Midbrain (tissue), 1 donor: ENCODE data around the gene NR6A1.

ENCODE experiments used
- DNase-seq: peaks from one replicate; lab custom pipeline; 2025; lab: John Stamatoyannopoulos, UW

NR6A1 gene

GRCh38 chr9:124688238-124688904 is 82.7 kb downstream of the NR6A1 start:
- DNase-seq: no peak

DNA sequence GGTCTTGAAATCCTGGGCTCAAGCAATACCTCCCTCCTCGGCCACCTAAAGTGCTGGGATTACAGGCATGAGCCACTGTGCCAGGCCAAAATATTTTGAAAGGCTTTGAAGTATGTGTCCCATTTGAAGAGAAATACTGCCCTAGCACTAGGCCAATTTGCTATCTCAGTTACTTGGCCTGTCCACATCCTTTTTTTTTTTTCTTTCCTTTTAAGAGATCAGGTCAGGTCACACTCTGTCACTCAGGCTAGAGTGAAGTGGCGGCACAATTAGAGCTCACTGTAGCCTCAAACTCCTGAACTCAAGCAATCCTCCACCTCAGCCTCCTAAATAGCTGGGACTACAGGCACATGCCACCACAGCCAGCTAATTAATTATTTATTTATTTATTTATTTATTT is 84.2 kb downstream of the NR6A1 start:
- DNase-seq: no peak

- no peak for DNase-seq
Measured at GRCh38 chr9:124685217-124685616, 85.9 kb downstream of the NR6A1 start.

- DNase-seq: no peak
Measured at GRCh38 chr9:124684169-124684568, 86.9 kb downstream of the NR6A1 start.

GRCh38 chr9:124683043-124683442 is 88.1 kb downstream of the NR6A1 start:
- no peak for DNase-seq

DNA sequence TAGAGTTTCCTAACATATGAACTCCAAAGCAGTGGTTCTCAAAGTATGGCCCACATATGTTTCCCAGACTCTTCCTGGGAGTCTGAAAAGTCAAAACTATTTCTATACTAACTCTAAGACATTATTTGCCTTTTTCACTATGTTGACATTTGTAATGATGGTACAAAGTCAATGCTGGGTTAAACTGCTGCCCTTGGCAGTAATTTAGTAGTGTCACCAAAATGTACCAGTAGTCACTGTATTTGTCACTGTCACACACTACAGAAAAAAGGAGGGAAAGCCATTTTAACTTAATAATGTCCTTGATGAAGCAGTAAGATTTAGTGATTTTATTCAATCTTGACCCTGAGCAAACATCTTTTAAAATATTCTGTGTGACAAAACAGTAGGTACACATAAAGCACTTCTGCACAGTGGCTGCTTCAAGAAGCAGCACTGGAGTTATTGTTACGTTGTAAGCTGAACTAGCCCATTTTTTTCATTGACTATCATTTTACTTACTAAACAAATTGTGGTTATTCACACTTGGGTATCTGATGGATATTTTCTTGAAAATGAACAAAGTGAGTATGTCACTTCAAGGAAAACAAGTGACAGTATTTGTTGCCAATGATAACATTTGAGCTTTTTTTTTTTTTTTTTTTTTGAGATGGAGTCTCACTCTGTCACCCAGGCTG is 90.3 kb downstream of the NR6A1 start:
- no peak for DNase-seq

DNA sequence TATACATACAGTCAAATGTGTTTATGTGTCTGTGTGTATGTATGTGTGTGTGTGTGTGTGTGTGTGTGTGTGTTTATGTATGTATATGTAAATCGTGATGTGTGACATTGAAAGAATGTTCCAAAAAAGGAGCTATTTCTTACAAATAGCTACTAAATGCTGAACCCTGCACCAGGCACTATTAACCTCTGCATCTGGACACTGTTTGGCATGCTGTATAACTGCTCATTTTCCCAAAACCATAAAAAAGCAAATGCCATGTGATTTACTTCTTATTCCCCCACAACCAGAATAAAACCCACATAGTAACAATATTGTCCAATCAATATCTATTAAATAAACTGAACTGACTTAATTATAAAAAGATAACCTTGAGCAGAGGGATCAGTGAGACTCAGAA is 91.1 kb downstream of the NR6A1 start:
- DNase-seq: no peak

GRCh38 chr9:124676159-124676551 is 95.0 kb downstream of the NR6A1 start:
- DNase-seq: peak; percentile 11

GRCh38 chr9:124675261-124676158 is 95.6 kb downstream of the NR6A1 start:
- no peak for DNase-seq

DNA sequence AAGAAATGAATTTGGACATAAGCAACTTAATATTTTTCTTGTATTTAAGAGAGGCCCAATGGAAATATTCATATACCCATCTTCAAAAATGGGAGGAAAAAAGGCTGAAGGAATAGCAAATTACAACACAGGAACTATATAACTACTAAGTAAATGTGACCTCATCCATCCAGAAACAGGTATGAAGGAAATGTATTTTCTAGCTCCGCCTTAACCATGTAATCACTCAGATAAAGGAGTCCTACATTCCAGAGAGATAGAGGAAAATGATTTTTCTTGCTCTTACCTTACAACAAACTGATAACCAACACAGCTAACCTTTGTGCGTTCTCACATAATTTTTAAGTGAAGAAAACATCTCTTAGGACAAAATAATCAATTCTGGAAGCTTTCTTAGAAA is 96.5 kb downstream of the NR6A1 start:
- no peak for DNase-seq

DNA sequence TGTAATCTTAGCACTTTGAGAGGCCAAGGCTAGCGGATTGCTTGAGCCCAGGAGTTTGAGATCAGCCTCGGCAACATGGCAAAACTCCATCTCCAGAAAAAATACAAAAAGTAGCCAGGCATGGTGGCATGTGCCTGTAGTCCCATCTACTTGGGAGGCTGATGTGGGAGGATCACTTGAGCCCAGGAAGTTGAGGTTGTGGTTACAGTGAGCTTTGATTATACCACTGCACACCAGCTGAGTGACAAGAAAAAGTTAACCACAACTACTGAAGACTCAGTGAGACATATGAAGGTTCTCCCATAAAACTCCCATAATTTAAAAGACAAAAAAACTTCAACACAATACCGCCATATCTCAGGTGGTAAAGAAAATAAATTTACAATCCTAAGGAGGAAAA is 98.0 kb downstream of the NR6A1 start:
- no peak for DNase-seq

- DNase-seq: no peak
Measured at GRCh38 chr9:124671861-124672260, 99.2 kb downstream of the NR6A1 start.

DNA sequence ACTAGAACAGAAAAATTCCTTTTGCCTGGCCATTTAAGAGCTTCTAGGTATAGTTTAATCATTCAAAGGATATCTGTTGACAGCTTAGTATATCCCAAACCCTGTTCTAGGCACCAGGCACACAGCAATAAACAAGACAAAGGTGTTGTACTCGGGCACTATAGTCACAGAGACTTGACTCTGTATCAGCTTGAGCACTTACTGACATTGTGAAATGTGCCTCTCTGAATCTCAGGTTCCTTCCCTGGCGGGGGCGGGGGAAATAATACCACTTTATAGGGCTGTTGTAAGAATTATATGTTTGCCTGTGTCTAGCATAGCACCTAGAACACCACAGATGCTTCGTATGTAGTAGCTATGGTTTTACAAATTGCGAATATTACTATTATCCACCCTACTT is 104.5 kb downstream of the NR6A1 start:
- DNase-seq: no peak

DNA sequence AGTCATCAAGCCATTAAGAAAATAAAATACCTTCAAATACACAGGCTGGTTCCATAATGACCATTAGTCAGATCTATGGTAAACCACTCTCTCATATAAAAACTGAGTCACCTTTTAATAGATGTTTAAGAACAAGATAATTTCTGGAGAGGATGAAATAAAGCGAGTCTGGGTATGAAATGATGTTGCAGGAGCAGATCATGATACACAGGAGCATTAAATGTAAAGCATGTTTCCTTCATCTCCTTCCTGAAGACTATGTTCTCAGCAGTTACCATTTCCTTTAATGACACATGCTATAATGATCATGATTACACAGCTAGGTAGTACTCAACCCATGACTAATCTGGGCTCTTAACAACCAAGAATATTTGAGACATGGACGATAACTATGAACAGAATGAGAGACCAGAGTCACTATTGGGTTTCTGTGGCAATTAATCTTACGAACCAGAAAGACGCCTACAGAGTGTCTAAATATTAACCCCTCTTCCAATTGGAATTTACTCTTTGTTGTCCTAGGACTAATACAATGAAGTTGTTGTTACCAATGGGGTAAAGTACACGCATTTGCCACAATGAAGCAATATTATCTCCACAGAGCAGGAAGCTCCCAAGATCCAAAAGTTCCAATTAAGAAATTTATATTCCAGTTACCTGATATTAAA is 105.6 kb downstream of the NR6A1 start:
- no peak for DNase-seq

GRCh38 chr9:124664143-124664542 is 107.0 kb downstream of the NR6A1 start:
- no peak for DNase-seq

DNA sequence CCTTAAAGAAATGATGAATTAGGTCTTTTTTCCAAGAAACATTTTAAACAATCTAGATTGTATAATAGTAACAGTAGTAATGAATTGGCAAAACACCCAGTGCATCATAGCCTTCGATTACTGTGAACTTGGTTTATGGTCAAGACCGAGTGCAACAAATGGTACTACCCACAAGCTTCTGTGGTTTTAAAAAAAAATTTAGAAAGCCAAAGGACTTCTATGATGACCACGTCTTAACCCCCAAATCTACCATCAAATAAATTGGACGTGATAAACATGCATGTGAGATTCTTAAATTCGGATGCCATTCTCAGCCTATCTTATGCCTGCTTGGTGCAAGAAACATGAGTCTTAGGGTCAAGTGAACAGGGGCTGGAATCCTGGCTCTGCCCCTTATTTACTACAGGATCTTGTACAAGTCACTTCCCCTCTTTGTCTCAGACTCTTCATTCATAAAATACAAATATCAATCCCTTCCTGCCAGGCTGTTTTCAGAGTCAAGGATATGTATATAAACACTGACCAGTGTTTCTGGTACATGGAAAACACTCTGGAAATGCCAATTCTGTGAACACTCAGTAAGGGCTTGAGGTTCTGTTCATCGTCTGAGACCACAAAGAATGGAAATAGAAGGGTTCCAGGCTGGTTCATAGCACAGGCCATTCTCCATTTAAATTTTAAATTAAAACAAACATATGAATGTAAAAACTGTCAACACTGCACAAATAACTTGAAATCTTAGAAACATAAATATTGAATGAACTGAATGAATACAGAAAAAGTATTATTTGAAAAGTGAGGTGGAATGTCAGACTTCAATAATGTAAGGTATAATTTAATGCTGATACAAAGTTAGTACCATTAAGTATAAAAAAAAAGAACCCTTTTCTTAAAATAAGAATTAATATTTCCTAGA is 107.8 kb downstream of the NR6A1 start:
- no peak for DNase-seq

- DNase-seq: no peak
Measured at GRCh38 chr9:124662561-124662960, 108.5 kb downstream of the NR6A1 start.

DNA sequence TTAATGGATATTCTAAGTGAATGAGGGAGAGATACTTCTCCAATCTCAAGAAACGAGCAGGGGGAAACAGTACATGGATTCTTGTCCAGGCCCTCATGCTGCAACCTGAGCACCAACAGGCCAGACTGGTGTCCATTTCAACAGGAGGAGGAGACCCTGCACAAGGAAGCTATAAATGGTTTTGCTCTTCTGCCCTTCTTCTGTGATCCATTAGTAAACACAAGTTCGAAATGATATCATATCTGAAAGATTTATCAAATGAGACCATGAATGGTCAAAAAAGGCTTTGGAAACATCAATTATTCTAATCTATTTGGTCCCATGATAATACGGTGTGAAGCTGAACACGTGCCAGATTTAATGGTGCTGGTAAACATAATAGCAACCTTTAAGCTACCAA is 109.8 kb downstream of the NR6A1 start:
- no peak for DNase-seq

GRCh38 chr9:124660341-124660801 is 110.7 kb downstream of the NR6A1 start:
- peak; percentile 76 for DNase-seq

DNA sequence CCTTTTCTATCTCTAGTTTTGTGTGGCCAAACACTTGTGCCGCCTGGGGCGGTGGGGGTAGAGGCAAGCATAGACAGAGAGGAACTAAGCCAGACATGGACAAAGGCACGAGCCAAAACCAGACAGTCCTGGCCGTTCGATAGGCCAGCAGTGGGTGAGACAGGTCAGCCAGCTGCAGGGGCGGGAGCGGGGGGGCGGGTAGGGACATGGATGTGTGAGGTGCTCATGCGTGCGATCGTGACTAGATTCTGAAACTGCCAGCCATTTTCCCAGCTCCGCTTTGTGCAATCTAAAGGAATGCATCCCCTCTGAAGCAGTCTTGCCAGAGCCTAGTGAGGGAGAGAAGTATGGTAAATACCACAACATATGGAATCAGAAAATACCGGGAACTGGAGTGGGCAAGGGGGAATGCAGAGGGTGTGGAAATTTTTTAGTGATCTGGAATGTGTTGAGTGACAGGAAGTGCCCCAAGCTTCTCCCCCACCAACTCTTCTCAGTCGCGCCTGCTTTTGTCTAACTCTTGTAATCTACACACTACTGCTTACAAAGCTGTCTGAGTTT is 111.9 kb downstream of the NR6A1 start:
- DNase-seq: peak; percentile 85
